ENCODE data around the gene ARL3.
"Not testable (repeated sequence)": the region's sequence is repeated elsewhere in the genome, so short reads cannot be mapped to it uniquely, and the experiment has no call there.

ARL3 gene

DNA sequence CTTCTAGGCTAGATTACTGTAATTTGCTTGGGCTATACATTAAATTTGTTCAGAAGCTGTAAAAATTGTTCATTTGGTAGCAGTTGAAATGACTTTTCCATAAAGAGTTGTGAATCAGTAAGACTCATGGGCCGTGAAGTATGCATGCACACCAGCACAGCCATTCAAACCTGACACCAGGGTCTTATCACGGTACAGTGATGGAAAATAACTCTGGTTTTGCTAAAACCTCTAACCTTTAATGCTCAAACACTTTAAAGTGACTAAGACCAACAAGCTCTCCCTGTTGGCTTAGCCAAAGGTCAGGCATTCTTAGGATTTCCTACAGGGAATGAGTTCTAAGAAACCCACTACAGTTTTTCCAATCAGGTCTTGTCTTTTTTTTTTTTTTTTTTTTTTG lies 11.5 kb downstream of the ARL3 start:
- DNase-seq (ENCODE audit: low read depth in 3 of 3) = no peak

DNA sequence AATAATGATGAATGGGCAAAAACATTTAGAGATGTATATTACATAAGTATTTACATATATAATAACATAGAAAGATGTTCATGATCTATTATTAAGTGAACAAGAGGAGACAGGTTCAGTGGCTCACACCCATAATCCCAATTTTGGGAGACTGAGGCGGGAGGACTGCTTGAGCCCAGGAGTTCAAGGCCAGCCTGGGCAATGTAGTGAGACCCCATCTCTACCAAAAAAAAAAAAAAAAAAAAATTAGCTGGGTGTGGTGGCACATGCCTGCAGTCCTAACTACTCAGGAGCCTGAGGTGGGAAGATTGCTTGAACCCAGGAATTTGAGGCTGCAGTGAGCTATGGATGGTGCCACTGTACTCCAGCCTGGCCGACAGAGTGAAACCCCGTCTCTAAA lies 12.4 kb downstream of the ARL3 start:
- no peak for DNase-seq (ENCODE audit: low read depth in 3 of 3)

DNA sequence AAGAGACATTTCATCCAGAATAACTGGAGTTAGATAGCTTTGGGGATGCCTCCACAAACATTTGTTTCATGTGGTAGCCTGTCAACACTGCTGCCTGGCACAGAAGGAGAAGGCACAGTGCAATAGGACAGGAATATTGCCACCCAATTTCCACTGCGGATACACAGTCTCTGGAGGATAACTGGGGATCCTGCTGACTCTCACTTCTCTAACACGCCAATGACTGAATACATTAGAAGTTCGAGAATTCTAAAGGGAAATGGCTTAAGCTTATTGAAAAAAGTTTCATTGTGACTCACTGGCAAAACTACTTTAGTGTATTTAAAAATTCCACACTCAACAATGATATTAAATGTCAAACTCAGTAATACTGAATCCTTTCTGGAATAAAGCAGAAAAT lies 12.9 kb downstream of the ARL3 start:
- no peak for DNase-seq (ENCODE audit: low read depth in 3 of 3)

DNA sequence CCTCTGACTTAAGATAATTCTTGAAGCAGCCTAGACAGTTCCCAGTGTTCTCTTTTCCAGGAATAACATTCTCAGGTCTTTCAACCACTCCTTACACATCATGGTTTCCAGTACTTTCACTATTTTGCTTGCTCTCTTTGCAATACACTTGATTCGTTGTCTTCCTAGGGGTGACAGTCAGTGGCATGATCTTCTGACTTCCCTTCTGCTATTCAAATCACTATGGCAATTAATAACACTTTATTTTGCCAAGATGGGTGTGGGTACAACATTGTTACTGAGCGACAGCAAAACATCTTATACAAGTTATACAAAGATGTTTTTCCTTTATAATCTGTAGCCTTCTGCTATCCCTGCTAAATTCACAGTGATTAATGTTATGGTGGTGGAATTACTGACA lies 15.3 kb downstream of the ARL3 start:
- no peak for DNase-seq (ENCODE audit: low read depth in 3 of 3)

DNA sequence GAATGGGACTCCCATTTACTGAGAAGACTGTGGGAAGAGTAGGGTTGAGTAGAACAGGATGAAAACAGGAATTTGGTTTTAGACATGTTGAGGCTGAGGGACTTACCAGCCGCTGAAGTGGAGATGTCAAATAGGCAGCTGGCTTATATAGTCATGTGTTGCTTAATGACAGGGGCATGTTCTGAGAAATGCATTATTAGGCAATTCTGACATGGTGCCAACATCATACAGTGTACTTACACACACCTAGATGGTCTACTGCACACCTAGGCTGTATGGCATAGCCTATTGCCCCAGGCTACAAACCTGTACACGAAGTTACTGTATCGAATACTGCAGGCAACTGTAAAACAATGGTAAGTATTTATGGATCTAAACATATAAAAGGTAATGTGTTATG lies 17.5 kb downstream of the ARL3 start:
- no peak for DNase-seq (ENCODE audit: low read depth in 3 of 3)

DNA sequence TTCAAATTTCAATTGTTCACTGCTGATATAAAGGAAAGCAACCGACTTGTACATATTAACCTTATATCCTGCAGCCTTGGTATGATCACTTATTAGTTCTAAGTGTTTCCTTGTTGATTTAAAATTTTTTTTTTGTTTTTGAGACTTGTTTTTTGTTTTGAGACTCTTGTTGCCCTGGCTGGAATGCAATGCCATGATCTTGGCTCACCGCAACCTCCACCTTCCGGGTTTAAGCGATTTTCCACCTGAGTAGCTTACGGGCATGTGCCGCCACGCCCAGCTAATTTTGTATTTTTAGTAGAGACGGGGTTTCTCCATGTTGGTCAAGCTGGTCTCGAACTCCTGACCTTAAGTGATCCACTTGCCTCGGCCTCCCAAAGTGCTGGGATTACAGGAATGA lies 18.8 kb downstream of the ARL3 start:
- not testable (repeated sequence) for DNase-seq (ENCODE audit: low read depth in 3 of 3)

DNA sequence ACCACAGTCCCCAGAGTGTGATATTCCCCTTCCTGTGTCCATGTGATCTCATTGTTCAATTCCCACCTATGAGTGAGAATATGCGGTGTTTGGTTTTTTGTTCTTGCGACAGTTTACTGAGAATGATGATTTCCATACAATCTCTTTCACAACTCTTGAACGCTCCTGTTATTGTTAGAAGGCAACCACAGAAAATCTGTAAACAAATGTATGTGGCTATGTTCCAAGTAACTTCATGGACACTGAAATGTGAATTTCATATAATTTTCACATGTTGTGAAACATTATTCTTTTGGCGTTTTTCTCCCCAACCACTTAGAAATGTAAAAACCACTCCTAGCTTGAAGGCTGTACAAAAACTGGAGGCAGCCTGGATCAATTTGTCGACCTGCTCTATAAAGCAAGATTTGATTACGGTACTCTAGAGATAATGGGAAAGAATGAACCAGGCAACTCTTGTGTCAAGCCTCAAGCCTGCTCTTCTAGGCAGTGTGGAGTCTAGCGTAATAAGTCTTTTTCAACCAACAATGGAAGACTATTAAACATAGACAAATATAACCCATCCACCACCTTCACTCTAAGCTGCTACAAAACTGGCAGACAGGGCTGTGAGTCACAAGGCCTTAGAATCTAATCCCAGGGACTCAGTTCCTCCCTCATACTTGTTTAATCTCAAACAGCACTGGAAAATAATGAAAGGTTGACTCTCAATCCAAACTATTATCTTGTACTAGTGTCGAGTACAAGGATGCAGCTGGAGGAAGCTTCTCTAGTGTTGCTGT lies 22.7 kb downstream of the ARL3 start:
- DNase-seq (ENCODE audit: low read depth in 3 of 3) = no peak

DNA sequence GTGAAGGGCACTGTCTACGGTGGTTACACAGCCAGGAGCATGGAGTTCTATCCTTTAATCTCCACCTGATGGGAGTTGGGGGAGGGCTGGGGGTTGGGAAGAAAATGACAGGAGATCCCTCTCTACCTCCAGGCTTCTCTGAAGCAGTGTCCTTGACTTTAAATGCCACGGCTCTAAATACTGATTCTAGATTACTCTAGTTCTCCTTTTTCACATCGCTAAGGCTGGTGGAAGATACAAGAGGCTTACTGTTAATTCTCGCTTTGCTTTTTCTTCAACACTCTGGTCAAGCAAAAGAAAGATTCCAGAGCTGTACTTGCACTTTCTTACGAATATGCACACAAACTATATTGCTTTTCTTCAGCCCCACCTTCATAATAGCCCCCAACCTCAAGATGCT lies 30.5 kb downstream of the ARL3 start:
- DNase-seq (ENCODE audit: low read depth in 3 of 3) = no peak

DNA sequence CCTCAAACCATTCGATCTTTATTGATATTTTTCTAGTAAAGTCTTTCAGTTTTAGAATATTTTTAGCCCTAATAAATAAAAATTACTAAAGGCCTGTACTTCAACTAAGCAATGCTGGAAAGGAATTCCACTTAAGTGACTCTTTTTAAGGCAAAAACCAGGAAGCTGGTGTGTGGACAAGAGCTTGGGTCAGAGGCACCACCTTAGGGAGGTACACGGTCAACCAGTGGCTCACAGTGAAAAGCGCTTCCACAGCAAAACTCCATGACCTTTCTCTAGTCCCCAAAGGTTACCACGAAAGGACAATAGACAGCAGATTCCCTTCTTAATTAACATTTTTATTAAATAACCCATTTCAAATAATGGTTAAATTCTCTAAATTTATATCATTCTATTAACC lies 31.2 kb downstream of the ARL3 start:
- no peak for DNase-seq (ENCODE audit: low read depth in 3 of 3)

DNA sequence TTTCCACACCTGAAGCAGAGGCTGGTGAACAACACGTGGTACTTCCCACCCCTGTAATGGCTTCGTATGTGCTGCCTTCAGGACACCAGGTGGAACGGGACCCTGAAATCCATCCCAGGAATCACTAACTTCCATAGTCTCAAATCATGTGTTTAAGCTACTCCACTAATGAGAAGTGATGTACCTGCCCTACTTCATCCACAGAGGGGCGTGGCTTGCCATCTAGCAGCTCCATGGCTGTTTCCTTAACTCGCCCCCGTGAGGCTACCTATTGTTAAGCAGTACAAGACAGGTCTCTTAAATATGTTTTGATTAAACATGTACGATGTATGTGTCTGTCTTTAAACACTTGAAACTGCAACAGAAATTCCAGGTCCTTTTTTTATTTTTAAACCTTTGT lies 31.8 kb downstream of the ARL3 start:
- no peak for DNase-seq (ENCODE audit: low read depth in 3 of 3)

DNA sequence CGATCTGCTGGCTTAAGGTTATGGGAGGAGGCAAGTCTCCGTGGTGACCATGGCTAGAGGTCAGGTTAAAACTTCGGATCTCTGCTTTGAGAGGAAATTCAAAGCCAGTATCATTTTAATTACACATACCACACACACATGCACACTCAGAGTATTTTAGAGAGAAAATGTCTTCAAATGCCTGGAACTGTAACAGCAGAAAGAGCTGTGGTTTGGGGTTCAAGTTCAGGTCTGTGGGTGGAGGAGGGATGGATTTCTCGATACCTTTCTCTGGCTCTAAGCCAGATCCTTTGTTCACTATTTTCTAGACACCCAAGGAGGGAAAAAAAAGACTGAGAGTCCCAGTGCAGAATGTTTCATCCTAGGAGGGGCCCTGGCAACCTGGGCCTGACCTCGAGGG lies 32.5 kb downstream of the ARL3 start:
- DNase-seq (ENCODE audit: low read depth in 3 of 3) = no peak

DNA sequence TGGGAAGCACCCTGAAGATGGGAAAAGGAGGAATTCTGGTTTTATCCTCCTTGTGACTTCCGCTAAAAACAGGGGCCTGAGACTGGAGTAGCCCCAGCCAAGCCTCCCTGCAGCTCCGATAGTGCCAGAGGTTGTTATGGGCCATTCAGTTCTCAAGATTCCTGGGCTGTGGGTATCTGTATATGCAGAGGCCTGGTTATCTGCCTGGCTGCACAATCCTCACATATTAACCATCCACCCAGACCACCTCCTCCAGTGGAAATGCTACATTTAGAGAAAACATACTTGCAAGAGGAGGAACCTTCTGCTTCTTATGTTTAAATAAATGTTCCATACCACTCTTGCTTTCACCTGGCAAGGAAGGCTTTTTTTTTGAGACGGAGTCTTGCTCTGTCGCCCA lies 34.6 kb downstream of the ARL3 start:
- no peak for DNase-seq (ENCODE audit: low read depth in 3 of 3)

DNA sequence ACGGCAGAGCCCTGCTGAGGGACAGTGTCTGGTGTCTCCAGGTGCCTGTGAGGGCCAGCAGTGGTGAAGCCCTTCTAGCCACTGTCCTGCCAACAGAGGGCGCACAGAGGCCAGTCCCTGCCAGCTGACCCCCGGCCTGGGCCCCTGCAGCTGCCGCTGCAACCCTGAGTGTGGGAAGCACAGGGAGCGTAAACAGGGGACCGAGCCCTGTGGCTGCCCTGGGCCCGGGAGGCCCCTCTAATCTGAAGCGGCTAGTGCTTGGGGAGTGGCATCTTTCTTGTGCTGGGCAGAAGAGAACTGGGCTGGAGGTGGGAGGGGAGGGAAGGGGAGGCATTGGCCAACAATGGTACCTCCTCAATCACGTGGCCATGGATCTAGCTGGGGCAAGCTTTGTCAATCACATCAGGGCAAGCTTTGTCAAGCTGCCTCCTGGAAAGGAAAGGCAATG lies 35.3 kb downstream of the ARL3 start:
- DNase-seq (ENCODE audit: low read depth in 3 of 3) = no peak

DNA sequence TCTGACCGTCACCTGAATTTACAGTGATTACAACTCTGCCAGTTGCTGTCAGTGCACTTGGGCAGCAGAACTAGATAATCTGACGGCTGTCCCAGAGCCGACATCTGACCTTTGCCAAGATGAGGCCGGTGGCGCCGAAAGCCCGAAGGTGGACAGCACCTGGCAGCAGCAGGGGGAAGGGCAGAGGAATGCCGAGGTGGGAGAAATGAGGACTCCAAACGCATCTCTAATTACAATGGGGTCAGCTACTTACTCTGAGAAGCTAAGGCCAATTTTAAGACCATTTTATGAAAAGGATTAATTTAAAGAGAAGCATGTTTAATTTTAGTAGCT lies 36.2 kb downstream of the ARL3 start:
- no peak for DNase-seq (ENCODE audit: low read depth in 3 of 3)

DNA sequence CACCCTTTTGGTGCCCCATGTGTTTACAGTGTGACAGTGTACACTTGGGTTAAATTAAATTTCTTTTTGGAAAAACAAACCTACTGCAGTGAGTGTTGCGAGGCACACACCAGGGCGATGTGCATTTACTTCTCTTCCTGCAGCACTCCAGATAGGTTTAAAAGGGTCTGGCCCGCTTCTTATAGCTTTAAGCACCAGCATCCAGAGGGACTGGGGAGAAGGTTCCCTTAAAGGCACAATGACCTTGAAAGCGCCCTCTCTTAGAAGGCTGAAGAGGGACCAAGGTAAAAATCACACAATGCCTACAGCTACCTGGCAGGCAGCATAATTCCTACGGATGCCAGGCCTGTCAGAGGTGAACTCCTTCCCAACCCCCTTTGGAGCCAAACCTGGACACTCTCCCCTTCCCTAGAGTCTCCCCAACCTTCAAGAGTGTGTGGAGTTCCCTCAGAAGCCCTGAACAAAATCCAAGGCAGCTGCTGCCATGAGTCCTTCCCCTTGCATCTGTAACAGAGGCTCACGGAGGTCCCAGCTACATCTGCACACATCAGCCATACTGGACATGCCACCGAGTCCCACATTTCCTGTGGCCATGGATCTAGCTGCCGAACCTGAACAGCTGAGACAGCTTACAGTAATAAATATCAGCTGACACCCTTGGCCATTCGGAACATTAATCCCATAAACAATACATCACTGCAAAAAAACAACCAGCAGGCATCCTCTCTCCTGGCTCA lies 36.7 kb downstream of the ARL3 start:
- DNase-seq (ENCODE audit: low read depth in 3 of 3) = no peak

DNA sequence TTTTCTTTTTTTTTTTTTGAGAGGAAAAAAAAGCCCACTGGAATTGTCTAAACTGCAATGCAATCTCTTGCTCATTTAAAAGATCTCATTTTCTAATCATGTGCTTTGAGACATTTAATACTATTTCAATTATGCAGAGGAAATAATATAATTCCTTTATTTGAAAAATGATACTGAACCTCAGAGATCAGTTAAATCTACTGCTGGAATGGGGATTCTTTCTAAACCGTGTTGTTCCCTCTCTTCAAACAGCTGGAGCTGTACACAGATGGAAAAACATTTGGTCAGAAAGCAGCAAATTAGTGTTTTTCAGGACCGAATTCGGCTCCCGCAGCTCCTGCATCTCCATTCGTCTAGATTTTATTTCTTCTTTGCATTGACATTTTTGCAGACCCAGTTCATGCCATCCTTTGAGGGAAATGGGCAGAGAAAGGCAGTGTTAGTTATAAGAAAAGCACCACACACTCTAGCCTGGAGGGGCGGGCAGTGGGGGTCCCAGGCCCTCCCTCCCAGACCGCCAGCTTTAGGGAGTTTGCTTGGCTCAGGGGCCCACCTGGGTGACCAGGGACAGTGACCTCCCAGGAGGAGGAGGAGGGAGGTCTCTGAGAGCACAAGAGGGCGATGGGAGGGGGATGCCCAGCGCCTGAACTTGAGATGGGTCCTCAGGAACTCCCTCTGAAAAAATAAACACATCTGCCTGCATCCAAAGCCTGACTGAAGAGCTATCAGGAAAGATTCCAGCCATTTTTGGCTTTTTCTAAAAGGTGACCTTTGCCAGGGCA lies 37.5 kb downstream of the ARL3 start:
- DNase-seq (ENCODE audit: low read depth in 3 of 3) = no peak

DNA sequence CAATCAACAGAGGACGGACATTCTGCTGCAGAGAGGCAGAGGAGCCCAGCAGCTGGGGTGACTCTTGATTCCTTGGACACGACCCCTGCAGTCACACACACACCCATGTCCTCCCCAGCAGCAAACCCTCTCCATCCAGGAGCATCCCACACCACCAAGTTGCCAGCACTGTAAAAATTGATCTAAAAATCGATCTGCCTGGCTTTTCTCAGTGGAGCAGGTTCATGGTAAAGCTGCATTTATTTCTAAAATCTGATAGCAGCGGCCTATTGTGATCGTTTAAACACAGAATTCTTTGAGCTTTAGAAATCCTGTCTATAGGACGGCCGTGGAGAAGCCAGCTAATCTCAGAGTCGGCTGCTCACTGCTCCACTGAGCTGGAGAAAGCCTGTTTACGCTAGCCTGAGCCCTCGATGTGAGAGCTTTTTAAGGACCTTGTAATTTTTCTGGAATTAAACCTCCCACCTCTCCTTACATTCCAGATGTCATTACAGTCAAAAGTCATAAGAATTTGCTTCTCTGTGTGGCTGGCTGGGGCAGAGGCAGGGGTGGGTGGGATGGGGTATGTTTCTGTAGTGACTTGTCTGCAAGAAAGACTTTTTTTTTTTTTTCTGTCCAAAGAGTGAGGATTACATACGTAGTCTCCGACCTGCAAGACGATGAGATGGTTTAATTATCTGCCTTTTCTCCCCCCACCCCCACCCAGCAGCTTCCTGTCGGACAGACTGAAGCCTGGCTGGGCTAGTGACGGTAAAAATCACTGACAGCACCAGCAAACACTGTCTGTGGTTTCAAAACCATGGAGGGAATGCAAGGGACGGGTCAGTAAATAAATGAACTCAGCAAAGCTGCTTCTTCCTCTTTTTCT lies 38.3 kb downstream of the ARL3 start:
- DNase-seq (ENCODE audit: low read depth in 3 of 3) = no peak

DNA sequence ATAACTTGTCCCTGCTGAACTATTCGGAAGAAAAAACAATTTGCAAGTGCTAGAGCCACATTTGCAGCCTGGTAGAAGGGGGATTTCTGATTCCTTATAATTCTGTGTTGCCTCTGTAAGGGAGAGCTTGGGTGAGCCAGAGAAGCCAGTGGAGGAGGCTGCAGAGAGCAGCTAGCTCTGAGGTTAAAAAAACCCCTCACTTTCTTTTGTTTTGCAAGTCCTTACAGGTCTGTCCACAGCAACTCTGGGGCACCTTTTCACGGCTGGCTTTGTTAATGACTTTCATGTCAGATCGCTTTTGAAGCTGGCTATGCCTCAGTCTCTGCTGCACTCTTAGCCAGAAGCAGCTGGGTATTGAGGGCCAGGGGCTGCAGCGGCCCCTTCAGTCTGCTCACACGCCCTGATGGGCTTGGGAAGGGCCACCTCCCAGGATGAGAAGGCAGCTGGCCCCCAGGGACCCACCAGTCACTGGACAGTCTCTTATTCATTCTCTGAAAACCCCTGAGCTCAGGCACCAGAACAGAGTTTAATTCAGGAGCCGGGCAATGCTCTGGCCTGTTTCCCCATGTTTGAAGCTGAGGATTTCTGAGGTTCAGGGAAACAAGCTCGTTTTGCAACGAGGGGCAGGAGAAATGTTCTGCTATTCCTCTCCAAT lies 39.1 kb downstream of the ARL3 start:
- no peak for DNase-seq (ENCODE audit: low read depth in 3 of 3)

DNA sequence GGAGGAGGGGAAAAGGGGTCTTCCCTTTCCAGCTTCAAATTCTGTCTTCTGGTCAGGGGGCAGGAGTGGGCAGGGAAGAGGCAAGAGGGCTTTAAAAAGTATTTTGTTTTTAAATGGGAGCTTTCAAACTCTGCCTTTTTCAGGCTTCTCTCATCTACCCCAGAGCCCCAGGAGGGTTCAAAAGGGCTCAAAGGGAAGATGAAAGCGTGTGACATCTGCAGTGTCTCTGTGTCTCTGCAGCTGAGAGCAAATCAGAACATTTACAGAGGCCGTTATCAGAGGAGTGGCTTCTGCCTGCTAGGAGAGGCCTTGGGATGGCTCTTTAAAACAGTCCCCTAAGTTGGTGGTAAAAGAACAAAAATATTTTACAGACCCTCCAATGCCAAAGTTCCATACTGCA lies 39.6 kb downstream of the ARL3 start:
- no peak for DNase-seq (ENCODE audit: low read depth in 3 of 3)

DNA sequence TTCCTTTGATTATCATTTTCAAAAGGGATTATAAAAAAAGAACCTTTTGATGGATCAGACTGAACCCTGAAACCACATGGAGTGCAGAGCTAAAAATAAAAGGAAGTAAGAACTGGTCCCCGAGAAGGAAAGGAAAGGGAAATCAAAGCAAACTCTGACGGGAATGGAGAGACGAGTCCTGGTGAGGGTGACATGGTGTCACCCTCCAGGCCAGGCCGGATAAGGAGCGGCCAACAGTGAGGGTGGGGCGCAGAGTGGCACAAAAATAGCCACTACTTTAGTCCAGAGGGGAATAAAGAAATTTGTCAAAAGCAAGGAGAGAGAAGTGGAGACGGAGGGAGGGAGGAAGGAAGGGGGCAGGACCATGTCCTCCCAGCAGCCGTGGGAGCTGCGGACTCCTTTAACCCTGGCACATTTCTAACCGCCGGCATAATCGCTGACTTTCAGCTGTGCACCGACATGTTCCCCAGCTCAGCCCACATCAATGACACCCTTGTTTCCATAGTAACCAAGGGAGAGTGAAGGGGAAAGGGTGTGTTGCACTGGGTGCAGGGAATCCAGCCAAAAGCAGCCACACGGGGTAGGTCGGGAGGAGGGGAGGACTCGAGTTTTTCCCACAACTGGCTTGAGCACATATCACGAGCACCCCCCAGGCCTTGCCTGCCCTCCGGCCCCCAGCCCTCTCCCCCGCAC lies 40.2 kb downstream of the ARL3 start:
- peak in 2 of 3 experiments; percentile 30 to 40 for DNase-seq (ENCODE audit: low read depth in 3 of 3)
